Stimulated activated CD4-positive, alpha-beta T cell treated with anti-CD3 and anti-CD28 coated beads, TNF-alpha, amount 100 ng/mL, for 48 hours (primary cell): ENCODE data around the gene ASS1.
A peak's percentile ranks its signal among the peaks of the same experiment; 100 is the strongest.

Source experiments
- DNase-seq, 3 donors: peaks; one replicate each; pipeline ENCODE4 v3.0.0-alpha.2; 2020; ENCODE audit warnings: low read depth in 3 of 3

The ASS1 gene

DNA sequence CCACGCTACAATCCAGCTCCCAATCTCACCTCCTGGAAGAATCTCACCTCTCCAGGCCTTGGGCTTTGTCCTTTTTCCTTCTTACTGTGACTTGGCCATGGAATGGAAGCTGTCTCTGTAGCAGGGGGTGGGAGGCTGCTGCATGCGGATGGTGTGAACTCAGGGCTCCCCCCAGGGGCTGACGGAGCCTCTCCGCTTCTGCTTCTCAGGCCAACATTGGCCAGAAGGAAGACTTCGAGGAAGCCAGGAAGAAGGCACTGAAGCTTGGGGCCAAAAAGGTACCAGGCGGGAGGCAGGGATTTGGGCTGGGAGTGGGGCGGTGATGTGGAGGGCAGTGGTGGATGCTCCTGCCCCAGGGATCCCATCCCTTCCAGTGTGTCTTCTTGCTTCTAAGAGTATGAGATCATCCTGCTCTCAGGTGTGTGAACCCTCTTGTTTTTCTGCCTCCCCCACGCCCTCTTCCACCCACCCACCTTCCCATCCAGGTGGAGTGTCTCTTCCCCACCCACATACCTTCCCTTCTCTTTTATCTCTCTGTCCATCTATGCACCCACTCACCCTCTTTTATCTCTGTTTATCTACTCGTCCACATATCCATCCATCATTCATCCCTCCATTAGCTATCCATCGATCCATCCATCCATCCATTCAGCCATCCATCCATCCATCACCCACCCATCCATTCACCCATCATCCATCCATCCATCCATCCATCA is 9.5 kb downstream of the ASS1 start:
- DNase-seq, result no peak

DNA sequence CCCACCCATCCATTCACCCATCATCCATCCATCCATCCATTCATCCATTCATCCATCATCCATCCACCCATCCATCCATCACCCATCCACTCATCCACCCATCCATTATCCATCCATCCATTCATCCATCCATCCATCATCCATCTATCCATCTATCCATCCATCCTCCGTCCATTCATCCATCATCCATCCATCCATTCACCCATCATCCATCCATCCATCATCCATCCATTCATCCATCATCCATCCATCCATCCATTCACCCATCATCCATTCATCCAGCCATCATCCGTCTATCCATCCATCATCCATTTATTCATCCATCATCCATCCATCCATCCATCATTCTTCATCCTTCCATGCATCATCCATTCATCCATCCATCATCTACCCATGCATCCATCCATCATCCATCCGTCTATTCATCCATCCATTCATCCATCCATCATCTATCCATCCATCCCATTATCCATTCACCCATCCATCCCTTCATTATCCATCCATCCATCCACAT is 10.1 kb downstream of the ASS1 start:
- DNase-seq, result no peak

DNA sequence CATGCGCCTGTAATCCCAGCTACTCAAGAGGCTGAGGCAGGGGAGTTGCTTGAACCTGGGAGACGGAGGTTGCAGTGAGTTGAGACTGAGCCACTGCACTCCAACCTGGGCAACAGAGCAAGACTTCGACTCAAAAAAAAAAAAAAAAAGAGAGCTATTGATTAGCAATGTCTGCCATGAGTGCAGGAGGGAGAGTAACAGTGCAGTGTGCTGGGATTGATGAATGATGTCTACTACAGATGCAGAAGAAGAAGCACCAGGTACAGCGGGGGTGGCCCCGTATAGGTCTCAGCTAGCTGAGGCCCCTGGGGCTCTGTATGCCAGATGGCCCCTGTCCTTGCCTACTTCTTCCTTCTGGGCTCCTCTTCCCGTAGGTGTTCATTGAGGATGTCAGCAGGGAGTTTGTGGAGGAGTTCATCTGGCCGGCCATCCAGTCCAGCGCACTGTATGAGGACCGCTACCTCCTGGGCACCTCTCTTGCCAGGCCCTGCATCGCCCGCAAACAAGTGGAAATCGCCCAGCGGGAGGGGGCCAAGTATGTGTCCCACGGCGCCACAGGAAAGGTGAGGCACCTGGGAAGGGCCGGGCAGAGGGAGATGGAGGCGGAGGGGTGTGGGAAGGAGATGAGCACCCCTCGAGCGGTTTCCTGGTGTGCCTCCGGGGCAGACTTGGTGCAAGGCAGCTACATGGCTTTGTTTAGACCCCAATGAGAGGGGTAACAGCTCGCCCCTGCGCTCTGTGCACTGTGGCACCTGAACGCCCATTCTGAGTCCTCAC is 13.5 kb downstream of the ASS1 start:
- no peak for DNase-seq

DNA sequence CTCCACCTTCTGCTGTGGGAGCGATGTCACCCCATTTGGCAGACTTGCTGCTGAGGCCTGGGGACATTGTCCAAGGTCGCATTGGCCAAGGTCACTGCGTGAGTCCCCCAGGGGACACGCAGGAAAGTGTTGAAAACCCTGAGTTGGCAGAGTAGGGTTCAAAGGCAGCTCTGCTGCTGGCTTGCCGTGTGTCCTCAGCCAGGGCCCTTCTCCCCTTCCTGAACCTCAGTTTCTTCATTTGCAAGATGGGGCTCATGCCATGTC is 14.0 kb downstream of the ASS1 start:
- no peak for DNase-seq

DNA sequence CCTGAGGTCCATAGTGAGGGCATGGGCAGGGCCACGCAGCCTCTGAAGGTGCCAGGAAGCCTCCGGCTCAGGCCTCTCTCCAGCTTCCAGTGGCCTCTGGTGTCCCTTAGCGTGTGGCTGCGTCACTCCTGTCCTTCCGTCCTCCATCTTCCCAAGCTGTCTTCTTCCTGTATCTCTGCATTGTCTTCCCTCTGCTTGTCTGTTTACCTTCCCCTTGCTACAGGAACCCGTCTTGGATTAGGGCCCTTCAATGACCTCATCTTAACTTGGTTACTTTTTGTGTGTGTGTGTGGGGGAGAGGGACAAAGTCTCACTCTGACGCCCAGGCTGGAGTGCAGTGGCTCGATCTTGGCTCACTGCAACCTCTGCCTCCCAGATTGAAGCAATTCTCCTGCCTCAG is 14.4 kb downstream of the ASS1 start:
- no peak for DNase-seq

DNA sequence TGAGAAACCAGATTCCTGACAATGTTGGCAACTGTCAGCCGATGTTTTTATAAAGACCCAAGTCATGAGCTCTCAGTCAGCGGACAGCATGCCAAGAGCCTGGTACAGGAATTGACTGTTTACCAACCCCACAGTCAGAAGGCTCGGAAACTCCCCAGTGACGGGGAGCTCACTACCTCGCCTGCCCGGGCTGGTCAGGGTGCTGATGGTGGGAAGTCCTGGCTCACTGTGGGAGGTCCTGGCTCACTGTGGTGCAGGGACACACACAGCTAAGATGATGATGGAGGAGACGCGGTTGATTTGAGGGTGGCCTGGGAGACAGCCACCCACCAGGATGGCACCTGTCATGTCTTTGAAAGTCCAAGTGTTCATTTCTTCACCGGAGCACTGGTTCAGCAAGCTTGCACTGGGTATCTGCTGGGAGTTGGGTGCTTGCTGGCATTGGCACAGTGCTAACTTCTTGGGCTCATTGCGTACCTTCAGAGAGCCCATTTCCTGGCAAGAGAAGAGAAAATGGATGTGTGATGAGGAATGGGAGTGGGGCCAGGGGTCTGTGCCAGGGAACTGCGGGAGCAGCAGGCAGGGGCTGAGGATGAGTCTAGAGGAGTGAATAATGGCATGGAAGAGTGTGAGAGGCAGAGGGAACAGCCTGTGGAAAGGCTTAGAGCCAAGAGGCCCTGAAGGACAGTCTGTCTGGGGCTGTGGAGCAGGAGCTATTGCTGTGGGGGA is 15.3 kb downstream of the ASS1 start:
- DNase-seq, result no peak

DNA sequence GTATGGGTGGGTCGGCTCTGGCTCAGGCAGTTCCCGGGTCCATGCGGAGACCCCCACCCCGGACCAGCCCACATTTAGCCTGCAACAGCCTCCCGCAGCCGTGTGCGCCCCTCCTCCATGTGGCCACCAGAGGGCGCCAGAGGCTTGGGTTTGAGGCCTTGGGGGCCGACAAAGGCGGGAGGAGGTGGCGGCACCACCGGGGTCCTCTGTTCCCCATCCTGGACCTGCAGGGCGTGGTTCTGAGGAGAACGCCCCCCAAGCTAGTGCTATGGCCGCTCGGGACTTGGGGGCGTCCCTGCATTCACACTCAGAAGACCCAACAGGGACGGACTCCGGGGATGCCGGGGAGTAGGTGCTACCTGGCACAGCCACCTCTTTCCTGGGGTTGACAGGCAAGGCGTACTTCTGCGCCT is 16.5 kb downstream of the ASS1 start:
- DNase-seq, result peak; percentile 37 to 53 (median 40)

DNA sequence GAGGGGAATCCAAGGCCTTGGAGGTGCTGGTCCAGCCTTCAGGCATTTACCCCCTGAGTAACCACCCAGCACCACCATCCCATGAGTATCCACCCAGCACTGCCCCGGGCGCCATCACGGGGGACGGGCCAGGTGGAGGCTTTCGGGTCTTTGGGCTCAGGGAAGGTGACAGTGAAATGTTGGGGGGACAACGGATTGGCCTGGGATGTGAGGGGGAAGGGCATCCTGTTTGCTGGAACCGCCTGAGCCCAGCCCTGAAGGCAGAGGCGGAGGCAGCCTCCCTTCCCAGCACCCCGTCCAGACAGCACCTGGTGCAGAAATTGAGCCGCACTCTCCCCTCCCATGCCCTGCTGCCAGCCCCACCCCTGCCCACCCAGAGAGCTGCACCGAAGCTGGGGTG is 17.0 kb downstream of the ASS1 start:
- no peak for DNase-seq

DNA sequence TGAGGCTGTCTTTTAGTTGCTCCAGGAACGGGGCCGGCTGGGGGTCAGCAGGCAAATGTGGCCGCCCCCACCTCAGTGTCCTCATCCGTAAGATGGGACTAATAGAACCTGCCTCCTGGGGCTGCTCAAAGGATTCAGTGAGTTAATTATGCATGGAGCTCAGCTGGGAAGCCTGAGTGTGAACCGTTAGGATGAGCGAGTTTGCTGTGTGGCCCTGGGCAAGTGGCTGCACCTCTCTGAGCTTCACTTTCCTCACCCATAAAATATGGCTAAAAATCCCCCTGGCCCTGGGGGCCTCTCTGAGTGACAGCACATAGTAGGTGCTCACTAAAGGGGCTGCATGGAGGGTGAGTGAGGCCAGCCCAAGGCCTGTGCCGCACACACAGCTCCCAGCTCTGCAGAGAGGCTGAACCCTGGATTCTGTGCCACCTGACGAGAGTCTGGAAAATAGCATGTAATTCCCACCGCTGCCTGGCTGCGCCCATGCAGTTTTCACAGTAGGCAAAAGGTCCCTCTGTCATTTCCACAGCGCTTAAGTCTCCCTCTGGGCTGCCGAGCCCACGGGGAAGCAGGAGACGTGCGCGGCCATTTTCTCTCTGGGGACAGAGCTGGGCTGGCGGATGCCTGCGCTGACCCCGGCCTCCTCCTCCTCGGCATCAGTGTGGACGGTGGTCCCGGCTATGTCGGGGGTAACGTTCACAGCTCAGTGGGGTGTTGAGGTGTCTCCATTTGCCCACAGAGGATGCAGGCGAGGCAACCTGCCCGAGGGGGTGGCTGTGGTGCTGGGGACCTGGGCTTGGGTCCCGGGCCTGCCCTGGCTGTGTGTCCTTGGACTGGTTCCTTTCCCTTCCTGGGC is 18.2 kb downstream of the ASS1 start:
- DNase-seq, result no peak

DNA sequence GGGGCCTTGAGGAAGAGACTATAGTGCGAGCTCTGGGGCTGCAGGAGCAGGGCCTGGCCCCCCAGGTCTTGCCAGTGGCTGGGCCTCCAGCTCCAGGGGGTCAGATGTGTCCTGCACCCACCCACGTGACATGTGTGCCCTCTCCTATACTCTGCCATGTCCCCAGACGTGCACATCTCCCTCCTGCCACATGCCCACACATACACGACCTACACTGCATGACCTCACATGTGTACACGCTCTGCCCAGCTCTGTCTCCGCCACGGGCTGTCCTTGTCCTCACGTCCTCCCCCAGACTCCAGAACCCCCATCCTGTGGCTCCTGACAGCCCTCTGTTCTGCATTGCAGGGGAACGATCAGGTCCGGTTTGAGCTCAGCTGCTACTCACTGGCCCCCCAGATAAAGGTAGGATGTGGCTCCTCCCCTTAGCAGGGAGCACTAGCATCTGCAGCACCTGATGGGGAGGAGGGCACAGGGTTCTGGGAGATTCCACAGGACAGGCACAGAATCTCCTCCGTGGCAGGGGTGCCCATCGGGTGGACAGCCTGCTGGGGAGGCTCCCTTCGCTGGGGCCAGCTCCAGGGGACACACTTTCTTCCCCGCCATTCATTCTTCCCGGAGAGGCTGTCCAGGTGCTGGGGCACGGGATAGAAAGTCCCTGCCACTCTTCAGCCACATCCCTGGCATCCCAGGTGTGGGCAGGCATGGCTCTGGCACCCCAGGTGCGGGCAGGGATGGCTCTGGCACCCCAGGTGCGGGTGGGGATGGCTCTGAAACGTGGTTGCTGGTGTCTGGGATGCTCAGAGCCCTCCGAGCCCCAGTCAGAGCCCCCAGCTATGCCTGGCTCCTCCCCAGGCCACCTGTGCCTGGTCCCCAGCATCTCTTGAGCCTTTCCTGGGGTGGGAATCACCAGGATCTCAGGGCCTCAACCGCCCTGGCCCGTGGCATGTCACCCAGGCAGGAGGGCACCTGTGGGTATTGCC is 19.3 kb downstream of the ASS1 start:
- no peak for DNase-seq

DNA sequence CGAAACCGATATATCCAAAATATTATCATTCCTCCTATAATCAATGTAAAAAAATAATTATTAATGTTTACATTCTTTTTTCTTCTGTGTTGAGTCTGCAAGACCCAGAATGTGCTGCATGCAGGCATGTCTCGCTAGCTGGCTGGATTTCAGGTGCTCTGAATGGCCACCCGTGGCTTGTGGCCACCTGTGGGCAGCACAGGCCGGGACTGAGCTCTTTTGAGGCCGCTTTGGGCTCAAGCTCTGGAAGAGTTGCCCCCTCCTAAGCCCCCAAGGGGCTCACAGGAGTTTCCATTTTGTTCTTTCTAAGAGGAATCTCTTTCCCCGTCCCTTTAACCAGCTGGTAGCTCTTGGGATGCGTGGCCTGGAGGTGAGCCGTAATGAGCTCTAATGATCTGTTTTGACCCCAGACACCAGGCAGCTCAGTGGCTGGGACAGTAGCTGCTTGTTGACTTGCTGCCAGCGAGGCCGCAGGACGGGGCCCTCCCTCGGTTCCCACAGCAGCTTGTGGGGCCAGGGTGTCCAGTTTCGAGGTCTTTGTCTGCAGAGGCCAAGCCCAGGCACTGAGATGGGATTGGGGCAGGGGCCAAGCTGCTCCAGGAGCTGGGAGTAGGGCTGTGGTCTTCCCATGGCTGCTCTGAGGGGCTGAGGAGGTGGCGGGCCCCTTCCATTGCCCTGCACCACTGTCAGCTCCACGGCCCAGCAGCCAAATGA is 20.8 kb downstream of the ASS1 start:
- DNase-seq, result no peak

DNA sequence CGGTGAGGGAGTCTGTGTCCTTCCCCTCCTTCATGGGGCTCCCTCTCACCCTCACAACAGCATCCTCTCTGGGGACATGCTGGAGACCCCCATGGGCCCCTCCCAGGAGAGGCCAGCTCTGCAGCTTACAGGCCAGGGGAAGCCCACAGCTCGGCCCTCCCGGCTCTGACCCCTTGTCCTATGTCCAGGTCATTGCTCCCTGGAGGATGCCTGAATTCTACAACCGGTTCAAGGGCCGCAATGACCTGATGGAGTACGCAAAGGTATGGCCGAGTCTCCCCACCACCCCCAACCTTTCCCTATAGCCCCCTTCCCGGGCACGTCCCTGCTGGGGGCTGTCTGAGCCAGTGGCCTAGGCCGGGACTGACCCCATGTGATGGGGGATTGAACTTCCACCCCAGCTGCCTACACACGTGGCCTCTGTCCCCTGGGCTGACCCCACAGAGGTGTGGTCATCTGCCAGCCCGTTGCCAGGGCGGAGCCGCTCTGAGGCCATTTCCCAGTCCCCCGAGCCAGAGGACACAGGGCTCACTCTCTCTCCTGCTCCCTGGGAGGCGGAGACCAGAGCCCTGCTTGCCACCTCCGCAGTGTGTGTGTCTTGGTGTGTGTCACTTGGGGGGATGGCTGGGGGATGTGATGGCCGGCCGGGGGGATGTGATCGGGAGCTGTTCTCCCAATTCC is 21.9 kb downstream of the ASS1 start:
- DNase-seq, result no peak

DNA sequence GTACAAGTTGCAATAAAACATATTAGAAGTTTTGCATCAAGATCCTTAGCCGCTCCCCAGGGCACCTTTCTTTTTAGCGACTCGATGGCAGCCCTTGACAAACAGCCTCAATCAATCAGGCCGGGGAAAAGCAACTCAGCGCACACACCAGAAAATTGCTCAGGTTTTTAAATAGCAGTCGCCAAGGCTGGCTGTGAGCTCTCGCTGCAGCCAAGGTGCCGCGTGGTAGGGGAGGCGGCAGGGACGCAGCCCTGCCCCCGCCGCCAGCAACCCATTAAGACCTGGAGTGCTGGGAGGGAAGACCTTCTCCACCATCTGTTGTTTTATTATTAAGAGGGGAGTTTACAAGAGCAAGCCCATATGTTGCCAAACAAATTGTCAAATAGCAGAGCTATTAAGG is 22.6 kb downstream of the ASS1 start:
- DNase-seq, result no peak

DNA sequence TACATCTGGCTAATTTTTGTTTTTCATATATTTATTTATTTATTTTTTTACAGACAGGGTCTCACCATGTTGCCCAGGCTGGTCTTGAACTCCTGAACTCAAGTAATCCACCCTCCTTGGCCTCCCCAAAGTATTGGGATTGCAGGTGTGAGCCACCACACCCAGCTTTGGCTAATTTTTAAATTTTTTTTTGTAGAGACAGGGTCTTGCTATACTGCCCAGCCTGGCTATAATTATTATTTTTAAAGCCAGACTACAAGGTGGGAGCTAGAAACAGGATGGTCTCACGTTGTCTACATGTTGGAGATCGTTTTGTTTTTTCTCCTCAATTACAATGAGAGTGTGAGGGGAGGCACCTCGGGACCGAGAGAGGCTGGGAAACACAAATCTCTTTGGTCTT is 23.8 kb downstream of the ASS1 start:
- no peak for DNase-seq

DNA sequence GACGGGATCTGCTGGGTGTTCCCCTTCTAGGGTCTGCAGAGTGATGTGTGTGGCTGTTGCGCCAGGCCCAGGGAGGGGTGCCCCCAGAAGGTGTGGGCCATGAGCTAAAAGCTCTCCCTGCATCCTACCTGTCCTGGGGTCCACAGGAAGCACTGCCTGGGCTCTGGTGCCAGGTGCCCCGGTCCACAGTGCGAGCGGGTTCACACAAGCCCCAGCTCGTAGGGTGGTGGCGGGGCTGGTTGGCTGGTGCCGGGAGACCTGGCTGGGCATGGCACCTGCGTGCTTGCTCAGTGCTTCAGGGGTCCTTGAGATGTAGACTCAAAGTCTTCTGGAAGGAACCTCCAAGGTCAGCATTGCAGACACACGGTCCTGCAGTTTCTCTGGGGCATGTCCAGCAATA is 25.5 kb downstream of the ASS1 start:
- DNase-seq, result no peak

DNA sequence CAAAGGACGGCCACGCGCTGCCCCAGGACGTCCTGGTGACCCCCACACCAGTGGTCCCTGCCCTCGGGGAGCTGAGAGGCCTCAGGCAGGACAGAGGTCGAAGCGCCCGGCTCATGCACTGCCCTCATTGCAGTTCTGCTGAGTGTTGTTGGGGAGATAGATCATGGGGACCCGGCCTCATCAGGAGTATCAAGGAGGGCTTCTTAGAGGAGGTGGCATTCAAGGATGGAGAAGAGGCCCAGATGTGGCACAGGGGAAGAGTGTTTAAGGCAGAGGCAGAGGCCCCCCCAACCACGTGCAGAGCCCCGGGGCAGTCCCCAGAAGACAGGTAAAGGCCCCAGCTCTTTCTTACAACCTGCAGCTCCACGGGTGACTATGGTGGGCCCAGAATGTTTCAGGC is 26.2 kb downstream of the ASS1 start:
- no peak for DNase-seq

DNA sequence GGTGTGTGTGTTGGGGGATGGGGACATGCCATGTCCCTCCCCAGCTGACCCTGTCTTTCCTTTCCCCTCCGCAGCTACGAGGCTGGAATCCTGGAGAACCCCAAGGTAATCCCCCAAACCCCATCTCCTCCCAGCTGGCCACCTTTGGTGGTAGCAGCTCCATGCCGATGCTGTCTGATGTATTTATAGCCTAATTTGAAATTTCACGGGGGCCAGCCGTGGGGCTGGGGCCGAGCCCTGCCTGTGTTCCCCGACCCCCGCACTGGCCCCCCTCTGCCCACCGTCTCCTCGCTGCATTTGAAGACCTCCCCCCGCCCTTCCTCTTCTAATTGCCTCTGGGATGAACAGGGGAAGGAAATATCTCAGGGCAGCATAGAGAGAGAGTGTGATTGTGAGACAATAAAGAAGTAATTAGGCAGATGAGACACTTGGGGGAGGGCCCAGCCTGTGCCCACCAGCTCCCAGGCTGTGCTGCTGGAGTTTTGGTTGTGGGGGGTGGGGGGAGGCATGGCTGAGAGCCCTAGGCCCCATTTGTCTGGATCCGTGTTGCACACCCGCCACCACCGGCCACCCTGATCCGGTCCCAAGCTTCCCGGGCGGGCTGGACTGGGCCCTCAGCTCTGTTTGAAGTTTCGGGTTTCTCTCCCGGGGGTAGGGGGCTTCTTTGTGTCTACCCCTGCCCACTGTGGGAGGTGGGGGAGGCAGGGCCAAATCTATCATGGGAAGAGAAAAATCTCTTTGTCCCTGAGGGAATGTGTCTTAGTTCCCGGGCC is 26.8 kb downstream of the ASS1 start:
- DNase-seq, result no peak

DNA sequence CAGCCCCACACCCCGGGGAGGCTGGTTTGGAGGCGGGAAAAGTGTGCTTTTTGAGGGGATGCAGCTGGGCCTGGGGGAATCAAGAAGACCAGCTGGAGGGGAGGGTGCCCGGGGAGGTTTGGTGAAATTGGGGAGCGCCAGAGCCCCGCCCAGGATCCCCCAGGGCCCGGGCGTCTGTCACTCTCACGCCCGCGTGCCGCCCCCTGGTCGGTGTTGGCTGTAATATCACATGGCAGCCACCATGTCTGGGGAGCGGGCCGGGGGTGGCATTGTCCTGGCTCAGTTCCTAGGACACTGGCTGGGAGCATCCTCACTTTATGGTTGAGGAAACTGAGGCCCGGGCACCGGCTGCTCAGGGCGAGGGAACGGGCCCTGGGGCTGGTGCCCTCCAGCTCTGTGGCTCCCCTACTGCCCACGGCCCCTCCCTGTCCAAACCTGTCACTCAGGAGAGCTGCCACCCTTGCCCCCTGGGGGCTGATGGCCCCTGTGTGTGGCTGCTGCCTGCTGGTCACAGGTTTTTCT is 27.5 kb downstream of the ASS1 start:
- DNase-seq, result no peak
